Neural progenitor cell (in vitro differentiated cells): ENCODE measurements around the gene HNRNPA2B1.

Experiments used
- EZH2 ChIP-seq: fragments of 200-600 bp; sonication (generic); IDR thresholded peaks from 2 replicates; pipeline ENCODE4 v1.6.1; 2017; ENCODE audit warnings: antibody characterized with exemption, mild to moderate bottlenecking, moderate library complexity
- EZH2phosphoT487 ChIP-seq: fragments of 200-600 bp; sonication (generic); IDR thresholded peaks from 2 replicates; pipeline ENCODE4 v1.6.1; 2017; ENCODE audit warnings: antibody characterized with exemption
- TF ChIP-seq, protein P1 (sequence below): fragments of 200-600 bp; sonication (generic); IDR thresholded peaks from 2 replicates; pipeline ENCODE4 v1.5.1; 2017; ENCODE audit warnings: antibody characterized with exemption, mild to moderate bottlenecking

DNA sequence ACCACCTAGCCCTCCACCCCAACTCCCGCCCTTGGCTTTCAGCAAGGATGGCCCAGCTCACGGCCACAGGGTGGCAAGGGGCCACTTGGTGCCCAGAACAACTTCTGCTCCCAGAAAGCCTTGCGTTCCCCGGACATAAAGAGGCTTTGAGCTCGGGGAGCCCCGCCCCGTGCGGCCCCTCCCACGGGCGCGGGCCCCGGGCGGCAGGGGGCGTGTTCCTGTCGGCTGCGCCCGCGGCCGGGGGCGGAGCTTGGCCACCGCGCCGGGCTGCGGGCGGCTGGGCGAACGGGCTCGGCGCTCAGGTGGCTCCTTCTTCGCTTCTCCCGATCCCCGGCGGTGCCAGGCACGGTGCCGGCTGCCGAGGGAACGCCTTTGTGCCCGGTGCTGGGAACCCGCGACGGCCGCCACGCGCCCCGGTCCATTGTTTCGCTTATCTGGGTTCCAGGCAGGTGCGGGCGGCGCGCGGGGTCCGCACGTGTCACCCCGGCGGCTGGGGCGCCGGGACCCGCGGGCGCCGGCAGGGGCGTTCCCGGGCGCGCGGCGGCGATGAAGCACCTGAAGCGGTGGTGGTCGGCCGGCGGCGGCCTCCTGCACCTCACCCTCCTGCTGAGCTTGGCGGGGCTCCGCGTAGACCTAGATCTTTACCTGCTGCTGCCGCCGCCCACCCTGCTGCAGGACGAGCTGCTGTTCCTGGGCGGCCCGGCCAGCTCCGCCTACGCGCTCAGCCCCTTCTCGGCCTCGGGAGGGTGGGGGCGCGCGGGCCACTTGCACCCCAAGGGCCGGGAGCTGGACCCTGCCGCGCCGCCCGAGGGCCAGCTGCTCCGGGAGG is 48.4 kb downstream of the HNRNPA2B1 start, which contains the start of gene NFE2L3:
- TF ChIP-seq, protein P1, sequence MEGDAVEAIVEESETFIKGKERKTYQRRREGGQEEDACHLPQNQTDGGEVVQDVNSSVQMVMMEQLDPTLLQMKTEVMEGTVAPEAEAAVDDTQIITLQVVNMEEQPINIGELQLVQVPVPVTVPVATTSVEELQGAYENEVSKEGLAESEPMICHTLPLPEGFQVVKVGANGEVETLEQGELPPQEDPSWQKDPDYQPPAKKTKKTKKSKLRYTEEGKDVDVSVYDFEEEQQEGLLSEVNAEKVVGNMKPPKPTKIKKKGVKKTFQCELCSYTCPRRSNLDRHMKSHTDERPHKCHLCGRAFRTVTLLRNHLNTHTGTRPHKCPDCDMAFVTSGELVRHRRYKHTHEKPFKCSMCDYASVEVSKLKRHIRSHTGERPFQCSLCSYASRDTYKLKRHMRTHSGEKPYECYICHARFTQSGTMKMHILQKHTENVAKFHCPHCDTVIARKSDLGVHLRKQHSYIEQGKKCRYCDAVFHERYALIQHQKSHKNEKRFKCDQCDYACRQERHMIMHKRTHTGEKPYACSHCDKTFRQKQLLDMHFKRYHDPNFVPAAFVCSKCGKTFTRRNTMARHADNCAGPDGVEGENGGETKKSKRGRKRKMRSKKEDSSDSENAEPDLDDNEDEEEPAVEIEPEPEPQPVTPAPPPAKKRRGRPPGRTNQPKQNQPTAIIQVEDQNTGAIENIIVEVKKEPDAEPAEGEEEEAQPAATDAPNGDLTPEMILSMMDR = peak; percentile 26
- no peak for TF ChIP-seq EZH2
- no peak for TF ChIP-seq EZH2phosphoT487
